GM19193 (cell line): ENCODE data around the gene CNTN1.

Experiments
- POLR2A ChIP-seq: IDR thresholded peaks from 4 replicates; pipeline ENCODE4 v1.6.1; 2011; ENCODE audit not compliant: insufficient read depth, insufficient read length; ENCODE audit errors: extremely low read depth

Gene CNTN1

DNA sequence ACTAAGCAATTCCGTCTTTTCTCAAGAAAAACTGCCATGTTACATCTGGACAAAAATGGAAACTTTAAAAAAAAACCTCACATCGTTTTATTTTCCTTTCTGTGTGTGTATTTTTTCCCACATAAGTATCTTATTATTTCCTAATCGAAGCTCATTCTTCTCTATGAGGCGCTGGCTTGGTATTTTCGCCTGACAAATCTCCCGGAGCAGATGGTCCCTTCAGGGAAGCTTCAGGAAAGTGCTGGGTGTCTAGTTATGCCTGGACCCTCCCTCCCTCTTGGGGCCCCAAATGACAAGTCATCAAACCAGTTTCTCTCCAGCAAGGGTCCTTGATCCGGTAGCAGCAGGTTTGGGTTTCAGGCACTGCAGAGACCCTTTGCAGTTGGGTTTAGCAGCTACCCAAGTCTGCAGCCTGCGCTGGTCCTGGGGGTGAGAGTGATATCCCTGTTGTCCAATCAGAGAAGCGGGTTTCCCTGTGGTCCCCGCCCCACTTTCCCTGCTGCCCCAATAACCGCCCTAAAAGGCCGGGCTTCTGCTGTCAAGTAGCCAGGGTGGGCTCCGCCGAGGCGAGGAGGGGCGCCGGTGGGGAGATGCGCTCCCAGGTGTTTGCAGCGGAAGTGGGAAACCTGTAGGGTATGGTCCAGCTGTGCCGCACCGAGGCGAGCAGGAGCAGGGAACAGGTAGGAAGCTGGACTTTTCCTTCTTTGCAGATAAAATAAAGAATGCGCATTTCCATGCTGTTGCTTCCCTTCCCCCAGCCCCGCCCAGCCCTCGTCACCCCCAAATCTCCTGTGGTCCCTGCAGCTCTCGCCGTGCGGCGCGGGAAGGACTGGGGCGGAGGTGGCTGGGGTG is at the start of gene CNTN1:
Gene CNTN1 (plus strand): TSS at position 527 of the 852 bp plus-strand sequence.
- TF ChIP-seq POLR2A: no peak

- no peak for TF ChIP-seq POLR2A
Measured at GRCh38 chr12:40643506-40643905, 48.7 kb upstream of the CNTN1 start.

DNA sequence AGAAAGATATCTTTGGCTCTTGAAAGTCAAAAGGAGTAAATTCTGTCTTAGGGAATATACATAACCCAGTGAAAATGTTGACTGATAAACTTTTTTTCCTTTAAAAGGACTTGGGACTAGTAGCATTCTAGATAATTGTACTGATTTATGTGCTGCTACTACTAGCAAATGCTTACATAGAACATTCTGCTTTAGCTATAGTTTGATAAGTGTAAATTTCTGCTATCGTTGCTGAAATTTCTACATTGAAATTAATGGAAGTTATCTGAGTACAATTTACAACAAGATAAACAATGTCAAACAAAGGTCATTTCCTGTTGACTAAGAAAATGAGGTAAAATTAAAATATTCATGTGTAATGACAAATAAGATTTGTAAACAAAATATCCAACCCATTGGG is 48.3 kb upstream of the CNTN1 start:
- no peak for TF ChIP-seq POLR2A

DNA sequence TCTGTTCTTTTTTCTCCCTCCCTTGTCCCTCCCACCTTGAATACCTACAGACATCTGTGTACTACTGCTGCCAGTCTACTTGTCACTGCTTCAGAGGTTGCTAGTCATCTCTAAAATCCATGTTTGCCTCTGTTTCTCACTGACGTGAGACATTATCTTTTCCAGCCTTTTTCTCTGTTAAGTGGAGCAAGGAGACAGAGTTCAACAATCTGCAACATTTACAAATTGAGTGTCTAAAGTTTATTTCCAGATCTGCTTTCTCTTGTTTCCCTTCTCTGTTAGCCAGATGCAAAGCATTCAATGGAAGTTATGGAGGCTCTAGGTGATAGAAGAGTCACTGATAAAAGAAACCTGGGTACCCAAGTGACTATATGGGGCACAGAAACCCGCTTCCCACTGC is 47.5 kb upstream of the CNTN1 start:
- TF ChIP-seq POLR2A: no peak

GRCh38 chr12:40645361-40645760 is 46.9 kb upstream of the CNTN1 start:
- TF ChIP-seq POLR2A: no peak

GRCh38 chr12:40646456-40646855 is 45.8 kb upstream of the CNTN1 start:
- TF ChIP-seq POLR2A: no peak

GRCh38 chr12:40646911-40647310 is 45.3 kb upstream of the CNTN1 start:
- no peak for TF ChIP-seq POLR2A

DNA sequence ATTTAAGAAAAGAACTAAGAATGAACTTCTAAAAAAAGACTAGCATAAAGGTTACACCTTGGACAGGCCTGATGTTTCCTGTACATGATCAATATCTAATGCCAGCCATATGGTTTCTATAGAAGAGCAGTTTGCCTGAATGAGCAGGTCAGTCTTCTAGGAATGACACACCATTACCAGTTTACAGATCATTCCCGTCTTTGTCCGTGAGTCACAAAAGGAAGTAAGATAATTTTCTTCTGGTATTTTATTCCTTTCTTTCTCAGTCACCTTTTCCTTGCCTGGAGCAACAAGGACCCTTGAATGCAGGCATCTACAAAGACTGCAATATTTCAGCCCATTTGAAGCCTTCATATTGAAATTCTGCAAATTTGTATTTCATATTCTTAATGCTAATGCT is 44.6 kb upstream of the CNTN1 start:
- TF ChIP-seq POLR2A: no peak

DNA sequence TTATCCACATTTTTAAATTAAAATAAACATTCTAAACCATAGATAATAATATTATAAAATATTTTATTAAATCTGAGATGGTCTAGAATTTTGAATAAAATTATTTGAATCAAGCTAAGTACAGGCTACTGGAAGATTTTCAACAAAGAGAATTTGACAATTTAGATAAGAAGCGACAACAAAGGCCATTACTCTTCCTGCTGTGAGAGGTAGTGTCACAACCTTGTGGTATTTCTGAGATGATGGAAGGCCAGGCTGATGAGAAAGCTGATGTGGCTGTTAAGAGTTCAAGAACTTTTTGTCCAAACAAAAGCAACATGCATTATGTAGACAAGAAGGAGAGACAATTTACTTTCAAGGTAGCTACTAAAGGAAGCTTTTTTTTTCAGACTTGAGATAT is 43.7 kb upstream of the CNTN1 start:
- no peak for TF ChIP-seq POLR2A

DNA sequence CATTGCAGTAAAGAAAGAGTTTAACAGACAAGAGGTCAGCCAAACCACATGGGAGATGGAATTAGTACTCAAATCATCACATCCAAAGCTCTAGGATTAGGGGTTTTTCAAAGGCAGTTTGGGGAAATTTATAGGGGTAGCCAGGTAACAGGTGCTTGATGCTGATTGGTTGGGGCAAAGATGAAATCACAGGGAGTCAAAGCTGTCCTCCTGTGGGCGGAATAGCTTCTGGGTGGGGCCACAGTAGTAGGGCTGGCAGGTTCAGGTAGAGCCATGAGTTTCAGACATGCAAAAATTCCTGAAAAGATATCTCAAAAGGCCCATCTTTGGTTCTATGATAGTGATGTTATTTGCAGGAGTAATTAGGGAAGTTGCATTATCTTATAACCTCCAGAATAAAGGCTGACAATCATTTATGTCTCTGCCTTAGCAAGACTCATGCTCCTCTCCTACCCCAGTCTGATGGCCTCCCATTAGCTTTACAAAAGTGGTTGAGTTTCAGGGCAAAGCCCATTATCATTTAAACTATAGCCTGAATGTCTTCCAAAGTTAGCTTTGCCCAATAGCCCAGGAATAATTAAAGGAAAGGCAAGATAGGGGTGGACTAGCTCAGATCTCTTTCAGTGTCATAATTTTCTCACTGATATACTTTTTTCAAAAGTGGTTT is 42.1 kb upstream of the CNTN1 start:
- TF ChIP-seq POLR2A: no peak

DNA sequence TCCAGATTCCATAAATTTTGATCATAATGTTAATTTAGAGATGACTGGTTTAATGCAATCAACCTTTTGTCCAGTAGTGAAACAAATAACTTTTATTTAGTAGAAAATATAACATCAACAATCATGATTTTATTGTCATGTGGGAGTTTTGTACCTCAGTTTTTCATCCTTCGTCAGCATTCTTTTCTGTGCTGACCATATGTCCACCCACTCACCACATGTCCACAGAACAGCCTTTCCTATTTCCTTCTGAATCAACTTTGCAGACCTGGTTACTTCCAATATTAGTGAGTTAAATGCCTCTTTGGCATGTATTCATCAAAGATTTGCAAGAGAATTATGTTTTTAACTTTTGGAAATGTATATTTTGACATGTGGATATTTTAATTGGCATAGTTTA is 36.8 kb upstream of the CNTN1 start:
- TF ChIP-seq POLR2A: no peak

GRCh38 chr12:40662366-40662765 is 29.9 kb upstream of the CNTN1 start:
- TF ChIP-seq POLR2A: no peak

DNA sequence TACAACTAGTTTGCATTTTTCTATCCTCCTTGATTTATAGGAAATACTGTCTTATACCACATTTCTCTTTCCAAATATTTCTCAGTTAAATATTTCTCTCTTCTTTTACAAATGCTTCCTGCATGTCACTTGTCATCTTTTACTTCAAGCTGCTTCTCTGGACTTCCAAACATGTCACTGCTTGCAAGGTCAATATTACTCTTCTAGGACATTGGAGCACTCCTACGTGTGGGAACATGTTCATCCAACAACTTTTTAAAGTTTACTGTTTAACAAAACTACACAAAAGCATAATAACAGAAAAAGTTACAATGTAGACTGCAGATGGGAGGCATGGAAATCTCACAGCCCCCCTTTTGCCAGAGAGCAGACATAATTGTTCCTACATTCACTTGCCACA is 28.5 kb upstream of the CNTN1 start:
- no peak for TF ChIP-seq POLR2A

DNA sequence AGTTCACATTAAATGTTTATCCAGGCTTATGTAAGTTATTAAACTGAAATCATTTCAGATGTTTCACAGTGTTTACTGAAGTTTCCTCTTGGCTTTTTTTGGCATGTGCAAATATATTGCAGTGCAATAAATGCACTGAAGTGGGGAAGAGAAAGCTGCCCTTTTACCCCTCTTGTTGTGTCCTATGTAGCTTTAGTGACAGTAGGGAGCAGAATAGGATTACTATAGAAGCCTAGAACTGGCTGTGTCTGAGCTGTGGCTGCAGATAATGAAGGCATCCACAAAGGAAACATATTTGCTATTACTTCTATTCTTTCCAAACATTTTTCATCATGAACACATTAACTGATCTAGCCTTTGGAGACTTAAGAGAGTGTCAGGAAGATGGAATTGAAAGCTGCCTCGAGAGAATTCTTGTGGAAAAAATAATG is 24.1 kb upstream of the CNTN1 start:
- TF ChIP-seq POLR2A: no peak

DNA sequence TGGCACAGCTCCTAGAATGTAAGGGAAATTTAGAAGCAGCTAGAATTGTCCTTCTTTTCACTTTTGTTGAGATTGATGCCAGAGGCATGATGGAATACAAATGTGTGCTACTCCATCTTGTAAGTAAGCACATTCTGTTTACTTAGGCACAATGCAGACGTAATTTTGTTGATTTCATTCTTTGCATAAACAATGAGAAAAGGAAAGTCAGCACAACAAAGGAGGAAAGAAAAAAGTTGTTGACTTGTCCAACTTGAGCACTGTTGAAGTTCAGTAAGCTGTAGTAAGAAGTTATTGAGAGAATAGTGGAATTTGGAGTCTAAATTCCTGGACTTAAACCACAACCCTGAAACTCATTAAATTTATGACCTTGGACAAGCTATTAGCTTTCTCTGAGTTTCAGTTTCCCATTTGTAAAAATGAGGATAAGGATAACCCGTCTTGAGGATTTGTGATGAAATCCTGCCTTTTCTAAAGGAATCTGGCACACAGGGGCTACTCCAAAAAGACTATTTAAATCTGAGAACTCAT is 19.4 kb upstream of the CNTN1 start:
- no peak for TF ChIP-seq POLR2A

DNA sequence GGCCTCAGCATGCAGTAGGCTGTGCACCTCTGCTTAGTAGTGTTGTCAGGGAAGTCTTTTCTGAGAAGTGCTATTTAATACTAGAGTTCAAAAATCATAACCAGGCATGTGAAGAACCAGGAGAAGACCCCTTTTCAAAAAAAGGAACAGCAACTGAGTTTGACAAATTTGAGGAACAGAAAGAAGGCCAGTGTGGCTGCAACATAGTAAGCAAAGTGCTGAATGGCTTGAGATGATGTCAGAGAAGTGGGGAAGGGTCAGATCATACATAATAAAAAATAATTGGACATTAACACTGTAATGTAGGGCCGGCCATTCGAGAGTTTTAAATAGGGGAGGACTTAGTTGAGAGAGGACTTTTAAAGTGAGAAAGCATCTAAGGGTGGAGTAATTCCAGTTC is 11.1 kb upstream of the CNTN1 start:
- TF ChIP-seq POLR2A: no peak

DNA sequence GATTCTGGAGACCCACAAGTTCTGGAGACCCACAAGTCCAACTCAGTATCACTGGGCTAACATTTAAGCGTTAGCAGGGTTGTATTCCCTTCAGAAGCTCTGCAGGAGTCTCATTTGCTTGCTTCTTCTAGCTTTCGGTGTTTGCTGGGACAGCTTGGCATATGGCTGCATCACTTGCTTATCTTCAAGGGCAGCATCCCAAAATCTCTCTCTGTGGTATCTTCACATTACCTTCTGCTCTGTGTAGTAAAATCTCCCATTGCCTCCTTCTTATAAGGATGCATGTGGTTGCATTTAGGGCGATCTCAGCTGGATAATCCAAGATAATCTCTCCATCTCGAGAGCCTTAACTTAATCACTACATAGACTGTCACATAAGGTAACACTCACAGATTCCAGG is 7.3 kb upstream of the CNTN1 start:
- TF ChIP-seq POLR2A: no peak
